ENCODE measurements around the gene BRCC3. TPM values are rescaled to one million over a fixed set of nuclear protein-coding genes. Genes with fewer than 3 reads are reported as not detected.

The BRCC3 gene
- total RNA-seq, 1 donor from 2014 or later: 21.8 TPM

- no peak overlapping the region for H3K27ac Mint-ChIP-seq (ENCODE audit: unreplicated experiment)
- TF ChIP-seq EZH2 (IDR thresholded peaks at IDR 0.05; ENCODE audit: insufficient read depth, low read length) (no peak), CTCF (IDR thresholded peaks at IDR 0.05; ENCODE audit: insufficient read depth, low read depth, low read length) (no peak)
- Histone ChIP-seq H3K4me2 (ENCODE audit: low read length) (no peak overlapping the region), H3K79me2 (ENCODE audit: insufficient read depth, low read length) (no peaks in the 10 kb centered on the region), H3K36me3 (ENCODE audit: insufficient read depth, low read length) (no peaks in the 10 kb centered on the region), H4K20me1 (ENCODE audit: insufficient read depth, low read length) (no peaks in the 10 kb centered on the region), H3K4me3 (ENCODE audit: insufficient read depth, low read depth, low read length) (no peak overlapping the region), H3K9me3 (ENCODE audit: insufficient read depth, low read depth, low read length) (no peaks in the 10 kb centered on the region), H3K9ac (ENCODE audit: low read length) (no peak overlapping the region), H2AFZ (ENCODE audit: low read depth, low read length) (no peak overlapping the region), H3K4me1 (ENCODE audit: insufficient read depth, low read length) (no peaks in the 10 kb centered on the region), H3K27me3 (ENCODE audit: insufficient read depth, low read length) (no peaks in the 10 kb centered on the region), H3K27ac (ENCODE audit: low read depth, low read length) (no peak overlapping the region)
- H3K4me3 Mint-ChIP-seq (ENCODE audit: unreplicated experiment): no peak overlapping the region
- H3K9me3 Mint-ChIP-seq (ENCODE audit: unreplicated experiment): no peaks in the 10 kb centered on the region
- DNase-seq (ENCODE audit: low read depth): no peak
- peak; percentile 41 for FAIRE-seq
- H3K36me3 Mint-ChIP-seq (ENCODE audit: low read depth, unreplicated experiment): no peaks in the 10 kb centered on the region
- H3K27me3 Mint-ChIP-seq (ENCODE audit: low read depth, unreplicated experiment): no peaks in the 10 kb centered on the region
- H3K4me1 Mint-ChIP-seq (ENCODE audit: low read depth, unreplicated experiment): no peaks in the 10 kb centered on the region
Measured at GRCh38 chrX:155108427-155108826, 37.1 kb downstream of the BRCC3 start.

- no peaks in the 10 kb centered on the region for H3K27me3 ChIP-seq (ENCODE audit: insufficient read depth, low read length)
- H2AFZ ChIP-seq (ENCODE audit: low read depth, low read length): no peak overlapping the region
- H3K4me3 ChIP-seq (ENCODE audit: insufficient read depth, low read depth, low read length): no peak overlapping the region
- no peaks in the 10 kb centered on the region for H3K79me2 ChIP-seq (ENCODE audit: insufficient read depth, low read length)
- no peaks in the 10 kb centered on the region for H3K36me3 ChIP-seq (ENCODE audit: insufficient read depth, low read length)
- H3K4me3 Mint-ChIP-seq (ENCODE audit: unreplicated experiment): no peak overlapping the region
- FAIRE-seq (peak; percentile 29), DNase-seq (ENCODE audit: low read depth) (no peak)
- H3K9me3 ChIP-seq (ENCODE audit: insufficient read depth, low read depth, low read length): no peaks in the 10 kb centered on the region
- H3K36me3 Mint-ChIP-seq (ENCODE audit: low read depth, unreplicated experiment): no peaks in the 10 kb centered on the region
- no peak overlapping the region for H3K4me2 ChIP-seq (ENCODE audit: low read length)
- TF ChIP-seq EZH2 (IDR thresholded peaks at IDR 0.05; ENCODE audit: insufficient read depth, low read length): no peak
- no peak for TF ChIP-seq CTCF (IDR thresholded peaks at IDR 0.05; ENCODE audit: insufficient read depth, low read depth, low read length)
- H3K27ac ChIP-seq (ENCODE audit: low read depth, low read length): no peak overlapping the region
- H4K20me1 ChIP-seq (ENCODE audit: insufficient read depth, low read length): no peaks in the 10 kb centered on the region
- no peak overlapping the region for H3K27ac Mint-ChIP-seq (ENCODE audit: unreplicated experiment)
- no peaks in the 10 kb centered on the region for H3K9me3 Mint-ChIP-seq (ENCODE audit: unreplicated experiment)
- no peaks in the 10 kb centered on the region for H3K4me1 ChIP-seq (ENCODE audit: insufficient read depth, low read length)
- no peaks in the 10 kb centered on the region for H3K27me3 Mint-ChIP-seq (ENCODE audit: low read depth, unreplicated experiment)
- no peaks in the 10 kb centered on the region for H3K4me1 Mint-ChIP-seq (ENCODE audit: low read depth, unreplicated experiment)
- H3K9ac ChIP-seq (ENCODE audit: low read length): no peak overlapping the region
Measured at GRCh38 chrX:155112171-155112570, 40.9 kb downstream of the BRCC3 start.

- Mint-ChIP-seq H3K9me3 (ENCODE audit: unreplicated experiment) (no peaks in the 10 kb centered on the region), H3K36me3 (ENCODE audit: low read depth, unreplicated experiment) (no peaks in the 10 kb centered on the region), H3K27me3 (ENCODE audit: low read depth, unreplicated experiment) (no peaks in the 10 kb centered on the region), H3K4me1 (ENCODE audit: low read depth, unreplicated experiment) (no peaks in the 10 kb centered on the region), H3K27ac (ENCODE audit: unreplicated experiment) (no peak overlapping the region), H3K4me3 (ENCODE audit: unreplicated experiment) (no peak overlapping the region)
- Histone ChIP-seq H3K27ac (ENCODE audit: low read depth, low read length) (no peak overlapping the region), H3K79me2 (ENCODE audit: insufficient read depth, low read length) (no peaks in the 10 kb centered on the region), H3K9ac (ENCODE audit: low read length) (no peak overlapping the region), H3K27me3 (ENCODE audit: insufficient read depth, low read length) (no peaks in the 10 kb centered on the region), H2AFZ (ENCODE audit: low read depth, low read length) (no peak overlapping the region), H3K9me3 (ENCODE audit: insufficient read depth, low read depth, low read length) (no peaks in the 10 kb centered on the region), H3K4me3 (ENCODE audit: insufficient read depth, low read depth, low read length) (no peak overlapping the region), H3K4me2 (ENCODE audit: low read length) (no peak overlapping the region), H3K36me3 (ENCODE audit: insufficient read depth, low read length) (no peaks in the 10 kb centered on the region), H4K20me1 (ENCODE audit: insufficient read depth, low read length) (no peaks in the 10 kb centered on the region), H3K4me1 (ENCODE audit: insufficient read depth, low read length) (no peaks in the 10 kb centered on the region)
- peak; percentile 95 for FAIRE-seq
- DNase-seq (ENCODE audit: low read depth): no peak
- TF ChIP-seq EZH2 (IDR thresholded peaks at IDR 0.05; ENCODE audit: insufficient read depth, low read length): no peak
- TF ChIP-seq CTCF (IDR thresholded peaks at IDR 0.05; ENCODE audit: insufficient read depth, low read depth, low read length): no peak
Measured at GRCh38 chrX:155113097-155113496, 41.8 kb downstream of the BRCC3 start.
